Measurements from ENCODE around the gene ACTN4.

DNA sequence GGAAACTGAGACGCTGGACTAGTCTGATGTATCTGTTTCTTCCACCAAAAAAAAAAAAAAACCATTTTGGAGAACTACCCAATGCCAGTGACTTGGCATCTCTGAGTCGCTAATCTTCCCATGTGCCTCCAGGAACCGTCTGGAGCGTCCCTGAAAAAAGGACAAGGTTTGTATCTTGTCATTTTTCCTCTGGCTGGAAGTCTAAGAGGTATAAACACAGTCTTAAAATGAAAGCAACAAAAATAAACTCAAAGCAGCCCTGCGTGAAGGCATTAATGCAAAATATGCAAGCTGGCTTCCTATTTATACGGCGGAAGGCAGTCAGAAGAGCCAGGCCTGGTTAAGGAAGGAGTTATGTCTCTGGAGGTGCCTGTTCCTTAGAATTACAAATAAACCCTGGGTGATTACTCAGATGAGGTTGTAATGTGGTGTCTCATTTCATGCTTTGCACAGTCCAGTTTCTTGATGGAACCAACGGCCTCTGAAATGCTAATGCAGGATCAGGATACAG is 20.3 kb downstream of the ACTN4 start:
- TF ChIP-seq CTCF (IDR thresholded peaks at IDR 0.05; ENCODE audit: poor library complexity) (no peak), EZH2 (IDR thresholded peaks at IDR 0.05; ENCODE audit: borderline replicate concordance) (no peak), EZH2phosphoT487 (IDR thresholded peaks at IDR 0.05; ENCODE audit: low read depth, severe bottlenecking, unreplicated experiment) (no peak)

All from hepatocyte (in vitro differentiated cells).